TTC549 (cell line): ENCODE results near the gene KCTD1.

Source experiments
- FAIRE-seq: peaks from 2 replicates; lab custom pipeline; 2012; peaks lifted over from hg19 to GRCh38; lab: Jason Lieb, UNC

The KCTD1 gene

GRCh38 chr18:26480897-26481795 lies 67.2 kb downstream of the KCTD1 start:
- FAIRE-seq: no peak

GRCh38 chr18:26479681-26480079 lies 68.7 kb downstream of the KCTD1 start:
- FAIRE-seq: no peak

- FAIRE-seq: no peak
Observed at GRCh38 chr18:26479065-26479680, 69.2 kb downstream of the KCTD1 start.

- FAIRE-seq: no peak
Observed at GRCh38 chr18:26477828-26478466, 70.4 kb downstream of the KCTD1 start.

GRCh38 chr18:26476697-26477096 lies 71.7 kb downstream of the KCTD1 start:
- FAIRE-seq: no peak

GRCh38 chr18:26474542-26474941 lies 73.8 kb downstream of the KCTD1 start:
- FAIRE-seq: no peak

GRCh38 chr18:26473672-26474071 lies 74.7 kb downstream of the KCTD1 start:
- FAIRE-seq: no peak

GRCh38 chr18:26471826-26472225 lies 76.5 kb downstream of the KCTD1 start:
- FAIRE-seq: no peak

- no peak for FAIRE-seq
Observed at GRCh38 chr18:26471027-26471426, 77.3 kb downstream of the KCTD1 start.

- FAIRE-seq: no peak
Observed at GRCh38 chr18:26470011-26470637, 78.2 kb downstream of the KCTD1 start.

- FAIRE-seq: no peak
Observed at GRCh38 chr18:26468931-26469340, 79.4 kb downstream of the KCTD1 start.

- no peak for FAIRE-seq
Observed at GRCh38 chr18:26466026-26466425, 82.3 kb downstream of the KCTD1 start.

GRCh38 chr18:26465431-26465830 lies 82.9 kb downstream of the KCTD1 start:
- FAIRE-seq: no peak

GRCh38 chr18:26464128-26465011 lies 84.0 kb downstream of the KCTD1 start:
- FAIRE-seq: no peak

- FAIRE-seq: no peak
Observed at GRCh38 chr18:26462355-26462754, 86.0 kb downstream of the KCTD1 start.

- FAIRE-seq: no peak
Observed at GRCh38 chr18:26461405-26461804, 86.9 kb downstream of the KCTD1 start.

GRCh38 chr18:26460449-26461091 lies 87.8 kb downstream of the KCTD1 start:
- FAIRE-seq: no peak

- FAIRE-seq: no peak
Observed at GRCh38 chr18:26459884-26460283, 88.5 kb downstream of the KCTD1 start.

GRCh38 chr18:26459340-26459739 lies 89.0 kb downstream of the KCTD1 start:
- no peak for FAIRE-seq

- no peak for FAIRE-seq
Observed at GRCh38 chr18:26458526-26459232, 89.7 kb downstream of the KCTD1 start.
